MM.1S (cell line): ENCODE measurements around the gene HECTD4.
"Not testable (repeated sequence)": the region's sequence is repeated elsewhere in the genome, so short reads cannot be mapped to it uniquely, and the experiment has no call there.

Experiments
- DNase-seq: peaks from one replicate; pipeline ENCODE4 v3.0.0-alpha.2; 2015
- H2AFZ ChIP-seq: fragments of 300-600 bp; sonication (generic); 2 replicates; pipeline ENCODE4 v1.6.0; 2016; ENCODE audit warnings: antibody characterized with exemption, low read length
- H3F3A ChIP-seq: fragments of 300-600 bp; sonication (generic); 2 replicates; pipeline ENCODE4 v1.6.1; 2016; ENCODE audit warnings: mild to moderate bottlenecking, antibody characterized with exemption, low read length, moderate library complexity, mixed read lengths; ENCODE audit not compliant: insufficient read depth
- H3K27ac ChIP-seq: fragments of 300-600 bp; sonication (generic); 2 replicates; pipeline ENCODE4 v1.5.1; 2016; ENCODE audit warnings: mild to moderate bottlenecking, low read length
- H3K27me3 ChIP-seq: fragments of 300-600 bp; sonication (generic); replicated peaks from 2 replicates; pipeline ENCODE4 v1.6.0; 2016; ENCODE audit warnings: low read length; ENCODE audit not compliant: insufficient read depth
- H3K36me3 ChIP-seq: fragments of 300-600 bp; sonication (generic); replicated peaks from 2 replicates; pipeline ENCODE4 v1.6.1; 2016; ENCODE audit warnings: mild to moderate bottlenecking, low read length, mixed read lengths; ENCODE audit not compliant: insufficient read depth
- H3K4me1 ChIP-seq: fragments of 300-600 bp; sonication (generic); 2 replicates; pipeline ENCODE4 v1.6.1; 2016; ENCODE audit warnings: low read length, mixed read lengths
- H3K4me2 ChIP-seq: fragments of 300-600 bp; sonication (generic); 2 replicates; pipeline ENCODE4 v1.6.0; 2016; ENCODE audit warnings: low read depth, low read length
- H3K4me3 ChIP-seq: fragments of 300-600 bp; sonication (generic); 2 replicates; pipeline ENCODE4 v1.5.1; 2016; ENCODE audit warnings: low read length, mixed read lengths
- H3K79me2 ChIP-seq: fragments of 300-600 bp; sonication (generic); 2 replicates; pipeline ENCODE4 v1.6.1; 2016; ENCODE audit warnings: mixed run types, low read length, mixed read lengths
- H3K9ac ChIP-seq: fragments of 300-600 bp; sonication (generic); 2 replicates; pipeline ENCODE4 v1.6.1; 2016; ENCODE audit warnings: low read length, mixed read lengths
- H3K9me2 ChIP-seq: fragments of 300-600 bp; sonication (generic); replicated peaks from 2 replicates; pipeline ENCODE4 v1.6.1; 2016; ENCODE audit warnings: mild to moderate bottlenecking, low read length, mixed read lengths; ENCODE audit not compliant: insufficient read depth
- H3K9me3 ChIP-seq: fragments of 300-600 bp; sonication (generic); replicated peaks from 2 replicates; pipeline ENCODE4 v1.6.1; 2016; ENCODE audit warnings: mild to moderate bottlenecking, low read length, mixed read lengths; ENCODE audit not compliant: insufficient read depth
- H4K20me1 ChIP-seq: fragments of 300-600 bp; sonication (generic); 2 replicates; pipeline ENCODE4 v1.6.1; 2016; ENCODE audit warnings: mild to moderate bottlenecking, low read length, moderate library complexity, mixed read lengths; ENCODE audit not compliant: insufficient read depth
- CTCF ChIP-seq: fragments of 300-600 bp; sonication (generic); IDR thresholded peaks from 2 replicates; pipeline ENCODE4 v1.5.1; 2016; ENCODE audit warnings: antibody characterized with exemption, low read length, mixed read lengths
- EZH2 ChIP-seq: fragments of 300-600 bp; sonication (generic); optimal IDR thresholded peaks from 2 replicates; pipeline ENCODE3; 2017; ENCODE audit warnings: low read depth, mild to moderate bottlenecking, antibody characterized with exemption, low read length, mixed read lengths
- EZH2phosphoT487 ChIP-seq: fragments of 300-600 bp; sonication (generic); IDR thresholded peaks from 2 replicates; pipeline ENCODE4 v1.6.1; 2018; ENCODE audit warnings: antibody characterized with exemption, low read length

HECTD4 gene

GRCh38 chr12:112233242-112233641 is 149.0 kb downstream of the HECTD4 start:
- Histone ChIP-seq H4K20me1 (no peaks in the 10 kb centered on the region), H3K9ac (no peak overlapping the region), H3K4me1 (no peaks in the 10 kb centered on the region), H3F3A (no peaks in the 10 kb centered on the region), H3K36me3 (no peaks in the 10 kb centered on the region), H3K79me2 (no peaks in the 10 kb centered on the region), H3K27me3 (no peaks in the 10 kb centered on the region), H2AFZ (no peak overlapping the region), H3K9me2 (no peaks in the 10 kb centered on the region), H3K4me2 (no peak overlapping the region), H3K27ac (no peak overlapping the region), H3K9me3 (no peaks in the 10 kb centered on the region), H3K4me3 (no peak overlapping the region)
- DNase-seq: no peak
- TF ChIP-seq EZH2phosphoT487: no peak
- no peak for TF ChIP-seq EZH2
- no peak for TF ChIP-seq CTCF

GRCh38 chr12:112230136-112230535 is 152.1 kb downstream of the HECTD4 start:
- no peaks in the 10 kb centered on the region for H3K4me1 ChIP-seq
- H3K79me2 ChIP-seq: no peaks in the 10 kb centered on the region
- no peaks in the 10 kb centered on the region for H4K20me1 ChIP-seq
- DNase-seq: no peak
- no peak overlapping the region for H3K27ac ChIP-seq
- H2AFZ ChIP-seq: no peak overlapping the region
- TF ChIP-seq CTCF: no peak
- TF ChIP-seq EZH2: no peak
- no peak for TF ChIP-seq EZH2phosphoT487
- no peak overlapping the region for H3K9ac ChIP-seq
- H3K4me2 ChIP-seq: no peak overlapping the region
- H3K36me3 ChIP-seq: no peaks in the 10 kb centered on the region
- no peaks in the 10 kb centered on the region for H3K27me3 ChIP-seq
- H3K4me3 ChIP-seq: no peak overlapping the region
- no peaks in the 10 kb centered on the region for H3F3A ChIP-seq
- no peaks in the 10 kb centered on the region for H3K9me3 ChIP-seq
- no peaks in the 10 kb centered on the region for H3K9me2 ChIP-seq

- Histone ChIP-seq H3K79me2 (no peaks in the 10 kb centered on the region), H3K27me3 (no peaks in the 10 kb centered on the region), H3K4me2 (no peak overlapping the region), H3K36me3 (no peaks in the 10 kb centered on the region), H3K9me2 (no peaks in the 10 kb centered on the region), H3F3A (no peaks in the 10 kb centered on the region), H3K9me3 (no peaks in the 10 kb centered on the region), H2AFZ (no peak overlapping the region), H3K4me1 (no peaks in the 10 kb centered on the region), H3K4me3 (no peak overlapping the region), H4K20me1 (no peaks in the 10 kb centered on the region), H3K27ac (no peak overlapping the region), H3K9ac (no peak overlapping the region)
- TF ChIP-seq CTCF (no peak), EZH2 (no peak), EZH2phosphoT487 (no peak)
- DNase-seq: no peak
Measured at GRCh38 chr12:112226768-112227167, 155.5 kb downstream of the HECTD4 start.

- not testable (repeated sequence) for DNase-seq, H3K4me3 ChIP-seq, H3K27me3 ChIP-seq, H4K20me1 ChIP-seq, H3K9me2 ChIP-seq, H3K9ac ChIP-seq, H2AFZ ChIP-seq, H3K9me3 ChIP-seq, H3K27ac ChIP-seq, H3K4me1 ChIP-seq, H3K79me2 ChIP-seq, H3K4me2 ChIP-seq, H3F3A ChIP-seq, H3K36me3 ChIP-seq
Measured at GRCh38 chr12:112220628-112221027, 161.6 kb downstream of the HECTD4 start.
